ENCODE data around the gene MED25. TPM values are rescaled to one million over a fixed set of nuclear protein-coding genes. Genes with fewer than 3 reads are reported as not detected.

The MED25 gene
- polyA plus RNA-seq, 1 of the 3 experiments (the other 2 are of a cell fraction): 30.2 TPM

- ChIA-PET POLR2A (no interaction called here), CTCF (no interaction called here)
- Histone ChIP-seq H3K4me3 (ENCODE audit: low read depth in 2 of 2, low read length in 1 of 2) (no peak overlapping the region), H3F3A (replicated peaks; ENCODE audit: insufficient read depth) (peaks cover 21% of the 10 kb centered on the region), H2AFZ (ENCODE audit: low read depth) (0 out of 2 replicates have a peak overlapping the region, but pooled peaks have one; percentile 33), H4K20me1 (ENCODE audit: insufficient read depth) (no peaks in the 10 kb centered on the region), H3K27me3 (ENCODE audit: insufficient read depth) (no peaks in the 10 kb centered on the region), H3K9me3 (no peaks in the 10 kb centered on the region), H3K9ac (peak overlapping the region; percentile 98; the same call in 1 of the 2 replicates), H3K27ac (ENCODE audit: low read depth in 2 of 2, low read length in 1 of 2) (peak overlapping the region; percentile 64 to 98), H3K4me1 (ENCODE audit: control insufficient read depth in 1 of 2, insufficient read depth in 2 of 2, low read depth in 1 of 2, low read length in 1 of 2) (peaks cover 4 to 25% of the 10 kb centered on the region in 2 experiments; a peak in 3 of 4 replicates), H3K79me2 (ENCODE audit: insufficient read depth) (peaks cover 35% of the 10 kb centered on the region), H3K36me3 (replicated peaks in 1 of 2; ENCODE audit: control insufficient read depth in 1 of 2, insufficient read depth in 2 of 2, low read length in 1 of 2) (peaks cover 0 to 6% of the 10 kb centered on the region in 2 experiments), H3K4me2 (no peak overlapping the region), H3K9me2 (no peaks in the 10 kb centered on the region)
- 80% methylated on average over 14 of the region's 14 CpGs for WGBS (ENCODE audit: low lambda C conversion rate)
- DNase-seq: no peak
- TF ChIP-seq MEF2A (IDR thresholded peaks at IDR 0.05; ENCODE audit: borderline replicate concordance, low read depth): no peak
- TF ChIP-seq, protein P1, sequence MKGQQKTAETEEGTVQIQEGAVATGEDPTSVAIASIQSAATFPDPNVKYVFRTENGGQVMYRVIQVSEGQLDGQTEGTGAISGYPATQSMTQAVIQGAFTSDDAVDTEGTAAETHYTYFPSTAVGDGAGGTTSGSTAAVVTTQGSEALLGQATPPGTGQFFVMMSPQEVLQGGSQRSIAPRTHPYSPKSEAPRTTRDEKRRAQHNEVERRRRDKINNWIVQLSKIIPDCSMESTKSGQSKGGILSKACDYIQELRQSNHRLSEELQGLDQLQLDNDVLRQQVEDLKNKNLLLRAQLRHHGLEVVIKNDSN (IDR thresholded peaks at IDR 0.05; ENCODE audit: borderline replicate concordance, low read depth): no peak
- no peak for TF ChIP-seq TCF12 (IDR thresholded peaks at IDR 0.05)
- TF ChIP-seq FOSL2 (IDR thresholded peaks at IDR 0.05; ENCODE audit: borderline replicate concordance, low read depth): no peak
- TF ChIP-seq, protein P2, sequence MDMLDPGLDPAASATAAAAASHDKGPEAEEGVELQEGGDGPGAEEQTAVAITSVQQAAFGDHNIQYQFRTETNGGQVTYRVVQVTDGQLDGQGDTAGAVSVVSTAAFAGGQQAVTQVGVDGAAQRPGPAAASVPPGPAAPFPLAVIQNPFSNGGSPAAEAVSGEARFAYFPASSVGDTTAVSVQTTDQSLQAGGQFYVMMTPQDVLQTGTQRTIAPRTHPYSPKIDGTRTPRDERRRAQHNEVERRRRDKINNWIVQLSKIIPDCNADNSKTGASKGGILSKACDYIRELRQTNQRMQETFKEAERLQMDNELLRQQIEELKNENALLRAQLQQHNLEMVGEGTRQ (IDR thresholded peaks at IDR 0.05; ENCODE audit: borderline replicate concordance, low read depth, low read length): no peak
- no peak for TF ChIP-seq FOXJ3 (CRISPR knock-in tag; IDR thresholded peaks at IDR 0.05)
- TF ChIP-seq ELF1 (IDR thresholded peaks at IDR 0.05): no peak
- no peak for TF ChIP-seq MXI1 (IDR thresholded peaks at IDR 0.05; ENCODE audit: low read depth, low read length)
- no peak for TF ChIP-seq EZH2phosphoT487 (IDR thresholded peaks at IDR 0.05; ENCODE audit: borderline replicate concordance, low read depth)
- TF ChIP-seq RCOR1 (IDR thresholded peaks at IDR 0.05; ENCODE audit: low read length): no peak
- TF ChIP-seq RAD21 (IDR thresholded peaks at IDR 0.05; ENCODE audit: low read length): no peak
- no peak for TF ChIP-seq REST (IDR thresholded peaks at IDR 0.05; ENCODE audit: low read depth, low read length)
- TF ChIP-seq CHD2 (IDR thresholded peaks at IDR 0.05; ENCODE audit: low read length, partially characterized antibody): no peak
- TF ChIP-seq, protein P3, sequence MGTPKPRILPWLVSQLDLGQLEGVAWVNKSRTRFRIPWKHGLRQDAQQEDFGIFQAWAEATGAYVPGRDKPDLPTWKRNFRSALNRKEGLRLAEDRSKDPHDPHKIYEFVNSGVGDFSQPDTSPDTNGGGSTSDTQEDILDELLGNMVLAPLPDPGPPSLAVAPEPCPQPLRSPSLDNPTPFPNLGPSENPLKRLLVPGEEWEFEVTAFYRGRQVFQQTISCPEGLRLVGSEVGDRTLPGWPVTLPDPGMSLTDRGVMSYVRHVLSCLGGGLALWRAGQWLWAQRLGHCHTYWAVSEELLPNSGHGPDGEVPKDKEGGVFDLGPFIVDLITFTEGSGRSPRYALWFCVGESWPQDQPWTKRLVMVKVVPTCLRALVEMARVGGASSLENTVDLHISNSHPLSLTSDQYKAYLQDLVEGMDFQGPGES (IDR thresholded peaks at IDR 0.05; ENCODE audit: low read depth, low read length): no peak
- no peak for TF ChIP-seq NRF1 (IDR thresholded peaks at IDR 0.05; ENCODE audit: low read depth, low read length)
- TF ChIP-seq TEAD4 (IDR thresholded peaks at IDR 0.05; ENCODE audit: borderline replicate concordance, insufficient read depth): no peak
- TF ChIP-seq POLR2AphosphoS5 (IDR thresholded peaks at IDR 0.05; ENCODE audit: low read depth, low read length): no peak
- TF ChIP-seq FOXM1 (IDR thresholded peaks at IDR 0.05; ENCODE audit: low read depth): no peak
- TF ChIP-seq, protein P4, sequence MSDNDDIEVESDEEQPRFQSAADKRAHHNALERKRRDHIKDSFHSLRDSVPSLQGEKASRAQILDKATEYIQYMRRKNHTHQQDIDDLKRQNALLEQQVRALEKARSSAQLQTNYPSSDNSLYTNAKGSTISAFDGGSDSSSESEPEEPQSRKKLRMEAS (IDR thresholded peaks at IDR 0.05; ENCODE audit: low read depth): no peak
Observed at GRCh38 chr19:49816590-49816989, 1.5 kb upstream of the MED25 start.
